Esophagus muscularis mucosa (tissue), 4 donors: ENCODE data around the gene FMN1. TPM values are rescaled to one million over a fixed set of nuclear protein-coding genes. Genes with fewer than 3 reads are reported as not detected.

ENCODE experiments used
- DNase-seq: peaks from one replicate; pipeline ENCODE4 v3.0.0-alpha.2; 2017; ENCODE audit errors: extremely low spot score
- H3K27ac ChIP-seq, 4 donors: fragments of 200-600 bp; sonication (generic); replicated peaks in 1 of 4; 1 replicate in 3 of 4; 2 replicates in 1 of 4; pipeline ENCODE4 v1.5.1; 2016 to 2019; ENCODE audit warnings: mild to moderate bottlenecking in 1 of 4
- H3K27me3 ChIP-seq, 4 donors: fragments of 200-600 bp; sonication (generic); one replicate each; pipeline versions ENCODE4 v1.5.1 to v1.6.0; 2016 to 2019
- H3K36me3 ChIP-seq, 4 donors: fragments of 200-600 bp; sonication (generic); one replicate each; pipeline ENCODE4 v1.5.1; 2016 to 2019
- H3K4me1 ChIP-seq, 4 donors: fragments of 200-600 bp; sonication (generic); one replicate each; pipeline ENCODE4 v1.5.1; 2016 to 2019
- H3K4me3 ChIP-seq, 4 donors: fragments of 200-600 bp; sonication (generic); 1 replicate in 2 of 4; 2 replicates in 2 of 4; pipeline ENCODE4 v1.5.1; 2016 to 2019; ENCODE audit warnings: mild to moderate bottlenecking in 4 of 4, moderate library complexity in 1 of 4
- H3K9me3 ChIP-seq, 4 donors: fragments of 200-600 bp; sonication (generic); 1 replicate in 3 of 4; 2 replicates in 1 of 4; pipeline ENCODE4 v1.5.1; 2016 to 2019
- EP300 ChIP-seq: sonication (generic); formaldehyde crosslinking; IDR thresholded peaks from one replicate; pipeline ENCODE4 v1.6.1; 2017; ENCODE audit warnings: antibody characterized with exemption
- POLR2A ChIP-seq: fragments of 450-650 bp; IDR thresholded peaks from one replicate; pipeline ENCODE4 v1.6.1; 2017; ENCODE audit warnings: antibody characterized with exemption, moderate library complexity, mild to moderate bottlenecking, low read depth
- POLR2AphosphoS5 ChIP-seq, 2 donors: sonication (generic); formaldehyde crosslinking; IDR thresholded peaks; one replicate each; pipeline ENCODE4 v1.6.1; 2017; ENCODE audit warnings: antibody characterized with exemption in 2 of 2
- whole genome bisulfite sequencing: methylation state at CpG from one replicate; pipeline ENCODE4 v1.1.5; 2018; 5-methylcytosine and 5-hydroxymethylcytosine counted together
- intact Hi-C: fragments of 100-400 bp; cut with DNase I; formaldehyde crosslinking; loops from one replicate; pipeline ENCODE4 v1.15.1; 2023
- total RNA-seq, 4 donors: library from RNA; depleted of rRNA; stranded (reverse); fragments of >200 nt; gene quantifications; one replicate each; pipeline versions ENCODE4 v1.1.0 to v1.2.1, GENCODE V29; 2016
- TF ChIP-seq, protein P1 (sequence below), 3 experiments: fragments of 200-600 bp in 2 of 3; fragments of 450-650 bp in 1 of 3; sonication (generic) in 2 of 3; IDR thresholded peaks; one replicate each; pipeline ENCODE4 v1.5.1; 2017 to 2019; ENCODE audit warnings: antibody characterized with exemption in 3 of 3, mild to moderate bottlenecking in 2 of 3, moderate library complexity in 1 of 3

Gene FMN1
- total RNA-seq, 4 donors from 2014 or later = 4.8 to 12.5 (median 8.6) TPM

DNA sequence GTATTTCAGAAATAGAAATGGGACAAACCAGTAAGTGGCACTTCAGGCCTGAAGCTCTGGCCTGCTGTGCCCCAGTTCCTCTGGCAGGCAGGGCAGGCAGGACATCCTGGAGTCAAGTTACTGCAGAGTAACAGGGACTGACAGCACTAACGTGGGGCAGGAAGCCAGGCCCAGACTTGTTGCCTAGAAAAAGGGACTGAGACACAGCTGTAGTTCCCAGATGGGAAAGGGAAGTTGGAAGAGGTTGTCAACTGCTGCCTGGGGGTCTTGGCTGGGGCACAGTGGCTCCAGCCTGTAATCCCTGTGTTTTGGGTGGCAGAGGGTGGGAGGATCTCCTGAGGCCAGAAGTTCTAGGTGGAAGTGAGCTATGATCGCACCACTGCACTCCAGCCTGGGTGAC, 171.9 kb downstream of the FMN1 start:
- Histone ChIP-seq H3K4me1 (peaks cover 0 to 10% (median 9%) of the 10 kb centered on the region in 4 donors), H3K27me3 (no peaks in the 10 kb centered on the region), H3K4me3 (no peak overlapping the region), H3K9me3 (no peaks in the 10 kb centered on the region), H3K36me3 (no peaks in the 10 kb centered on the region), H3K27ac (peak overlapping the region in 1 of 4 donors; percentile 15)
- 43% methylated on average over 2 of the region's 2 CpGs for WGBS
- DNase-seq = no peak
- intact Hi-C loops = loop anchor here (2.0 kb wide), 1 partner anchor 110 kb away; no protein-coding TSS in a partner anchor
- TF ChIP-seq EP300 (no peak), POLR2AphosphoS5 (IDR thresholded peaks at IDR 0.05) (no peak), POLR2A (no peak)
- TF ChIP-seq, protein P1, sequence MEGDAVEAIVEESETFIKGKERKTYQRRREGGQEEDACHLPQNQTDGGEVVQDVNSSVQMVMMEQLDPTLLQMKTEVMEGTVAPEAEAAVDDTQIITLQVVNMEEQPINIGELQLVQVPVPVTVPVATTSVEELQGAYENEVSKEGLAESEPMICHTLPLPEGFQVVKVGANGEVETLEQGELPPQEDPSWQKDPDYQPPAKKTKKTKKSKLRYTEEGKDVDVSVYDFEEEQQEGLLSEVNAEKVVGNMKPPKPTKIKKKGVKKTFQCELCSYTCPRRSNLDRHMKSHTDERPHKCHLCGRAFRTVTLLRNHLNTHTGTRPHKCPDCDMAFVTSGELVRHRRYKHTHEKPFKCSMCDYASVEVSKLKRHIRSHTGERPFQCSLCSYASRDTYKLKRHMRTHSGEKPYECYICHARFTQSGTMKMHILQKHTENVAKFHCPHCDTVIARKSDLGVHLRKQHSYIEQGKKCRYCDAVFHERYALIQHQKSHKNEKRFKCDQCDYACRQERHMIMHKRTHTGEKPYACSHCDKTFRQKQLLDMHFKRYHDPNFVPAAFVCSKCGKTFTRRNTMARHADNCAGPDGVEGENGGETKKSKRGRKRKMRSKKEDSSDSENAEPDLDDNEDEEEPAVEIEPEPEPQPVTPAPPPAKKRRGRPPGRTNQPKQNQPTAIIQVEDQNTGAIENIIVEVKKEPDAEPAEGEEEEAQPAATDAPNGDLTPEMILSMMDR (IDR thresholded peaks at IDR 0.05) = no peak

GRCh38 chr15:33021806-33022389, 172.6 kb downstream of the FMN1 start:
- no peaks in the 10 kb centered on the region for H3K36me3 ChIP-seq
- intact Hi-C loops = loop anchor here (2.0 kb wide), 1 partner anchor 111 kb away; no protein-coding TSS in a partner anchor
- WGBS = 31% methylated on average over 4 of the region's 4 CpGs
- no peak overlapping the region for H3K27ac ChIP-seq
- no peak for DNase-seq
- peaks cover 0 to 10% (median 9%) of the 10 kb centered on the region in 4 donors for H3K4me1 ChIP-seq
- H3K4me3 ChIP-seq = no peak overlapping the region
- no peaks in the 10 kb centered on the region for H3K9me3 ChIP-seq
- H3K27me3 ChIP-seq = no peaks in the 10 kb centered on the region
- TF ChIP-seq POLR2AphosphoS5 (IDR thresholded peaks at IDR 0.05) = no peak
- TF ChIP-seq, protein P1 (IDR thresholded peaks at IDR 0.05) = peak; percentile 48 to 68 (median 52)

- TF ChIP-seq POLR2A (no peak), POLR2AphosphoS5 (IDR thresholded peaks at IDR 0.05) (no peak), EP300 (no peak)
- TF ChIP-seq, protein P1 (IDR thresholded peaks at IDR 0.05) = no peak
- WGBS = 95% methylated on average over 26 of the region's 43 CpGs
- no peak for DNase-seq
- intact Hi-C loops = no loop called here
- no peak overlapping the region for H3K4me3 ChIP-seq
- H3K36me3 ChIP-seq = no peaks in the 10 kb centered on the region
- no peak overlapping the region for H3K27ac ChIP-seq
- no peaks in the 10 kb centered on the region for H3K27me3 ChIP-seq
- H3K9me3 ChIP-seq = no peaks in the 10 kb centered on the region
- peaks cover 0 to 10% (median 9%) of the 10 kb centered on the region in 4 donors for H3K4me1 ChIP-seq
Observed at GRCh38 chr15:33019354-33019981, 175.0 kb downstream of the FMN1 start.

DNA sequence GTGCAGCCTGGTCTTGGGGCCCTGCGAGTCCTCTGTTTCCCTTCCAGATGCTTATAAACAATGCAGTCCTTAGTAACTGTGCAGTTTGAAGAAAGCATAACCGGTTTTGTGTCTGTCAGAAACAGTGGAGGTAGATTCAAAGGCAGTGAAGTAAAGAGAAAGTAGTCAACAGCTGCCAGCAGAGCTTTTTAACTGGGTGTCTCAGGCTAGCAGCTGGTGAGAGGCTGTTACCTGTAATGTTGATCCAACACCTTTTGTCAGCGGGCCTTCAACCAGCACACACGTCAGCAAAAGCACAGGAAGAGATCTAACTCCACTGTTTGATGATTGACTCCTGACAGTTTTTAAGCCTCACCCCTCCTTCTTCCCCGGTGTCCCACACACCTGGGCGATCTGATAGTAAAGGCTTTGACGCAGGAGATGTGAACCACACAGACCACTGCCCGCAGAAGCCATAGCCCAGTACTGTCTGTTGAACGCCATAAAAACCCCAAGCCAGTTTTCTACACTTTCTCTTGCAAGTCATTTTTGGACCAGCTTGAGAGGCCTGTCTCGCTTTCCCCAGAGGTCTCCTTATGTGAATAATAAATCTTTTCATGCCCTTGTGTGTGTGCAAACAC, 178.0 kb downstream of the FMN1 start:
- Histone ChIP-seq H3K36me3 (no peaks in the 10 kb centered on the region), H3K4me3 (no peak overlapping the region), H3K4me1 (no peaks in the 10 kb centered on the region), H3K27ac (no peak overlapping the region), H3K9me3 (no peaks in the 10 kb centered on the region), H3K27me3 (no peaks in the 10 kb centered on the region)
- intact Hi-C loops = no loop called here
- 91% methylated on average over 10 of the region's 10 CpGs for WGBS
- DNase-seq = no peak
- TF ChIP-seq POLR2AphosphoS5 (IDR thresholded peaks at IDR 0.05) = no peak
- TF ChIP-seq EP300 = no peak
- TF ChIP-seq, protein P1 (IDR thresholded peaks at IDR 0.05) = no peak
- TF ChIP-seq POLR2A = no peak
